Measurements from ENCODE around the gene PAX5.

The PAX5 gene

DNA sequence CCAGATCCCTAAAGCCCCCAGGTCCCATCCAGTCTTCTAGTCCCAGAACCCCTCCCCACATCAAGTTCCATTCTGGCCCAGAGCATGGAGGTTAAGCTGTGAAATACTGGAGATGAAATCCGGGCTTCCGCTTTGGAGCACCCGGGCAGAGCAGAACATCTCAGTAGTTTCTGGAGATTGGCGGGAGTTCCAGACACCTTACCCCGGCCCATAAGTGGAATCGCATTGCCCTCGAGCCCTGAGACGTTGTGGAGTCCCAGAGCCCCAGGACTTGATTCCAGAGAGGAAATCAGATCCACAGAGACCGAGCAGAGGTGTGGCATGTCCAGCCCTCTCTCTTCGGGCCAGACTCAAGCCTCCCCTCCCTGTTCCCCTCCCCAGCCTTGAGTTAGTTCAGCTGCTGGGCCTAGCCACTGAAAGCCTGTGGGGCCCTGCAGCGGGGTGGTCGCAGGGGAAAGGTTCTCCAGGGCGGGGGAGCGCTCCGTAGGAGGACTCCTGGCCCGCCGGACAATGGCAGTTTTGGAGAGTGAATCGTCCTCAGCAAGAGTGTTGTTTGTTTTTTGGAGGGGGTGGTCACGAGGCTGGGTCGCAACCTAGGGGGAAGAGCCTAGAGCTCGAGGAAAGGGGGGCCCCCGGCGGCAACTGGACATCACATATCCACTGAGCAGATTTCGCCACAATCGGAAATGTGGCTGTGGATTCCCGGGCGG, 1.0 kb upstream of the PAX5 start:
- no peak for TF ChIP-seq NFIC (IDR thresholded peaks at IDR 0.05)
- TF ChIP-seq CEBPB (IDR thresholded peaks at IDR 0.05): no peak
- TF ChIP-seq EP300 (IDR thresholded peaks at IDR 0.05; ENCODE audit: borderline replicate concordance): no peak
- TF ChIP-seq, protein P1, sequence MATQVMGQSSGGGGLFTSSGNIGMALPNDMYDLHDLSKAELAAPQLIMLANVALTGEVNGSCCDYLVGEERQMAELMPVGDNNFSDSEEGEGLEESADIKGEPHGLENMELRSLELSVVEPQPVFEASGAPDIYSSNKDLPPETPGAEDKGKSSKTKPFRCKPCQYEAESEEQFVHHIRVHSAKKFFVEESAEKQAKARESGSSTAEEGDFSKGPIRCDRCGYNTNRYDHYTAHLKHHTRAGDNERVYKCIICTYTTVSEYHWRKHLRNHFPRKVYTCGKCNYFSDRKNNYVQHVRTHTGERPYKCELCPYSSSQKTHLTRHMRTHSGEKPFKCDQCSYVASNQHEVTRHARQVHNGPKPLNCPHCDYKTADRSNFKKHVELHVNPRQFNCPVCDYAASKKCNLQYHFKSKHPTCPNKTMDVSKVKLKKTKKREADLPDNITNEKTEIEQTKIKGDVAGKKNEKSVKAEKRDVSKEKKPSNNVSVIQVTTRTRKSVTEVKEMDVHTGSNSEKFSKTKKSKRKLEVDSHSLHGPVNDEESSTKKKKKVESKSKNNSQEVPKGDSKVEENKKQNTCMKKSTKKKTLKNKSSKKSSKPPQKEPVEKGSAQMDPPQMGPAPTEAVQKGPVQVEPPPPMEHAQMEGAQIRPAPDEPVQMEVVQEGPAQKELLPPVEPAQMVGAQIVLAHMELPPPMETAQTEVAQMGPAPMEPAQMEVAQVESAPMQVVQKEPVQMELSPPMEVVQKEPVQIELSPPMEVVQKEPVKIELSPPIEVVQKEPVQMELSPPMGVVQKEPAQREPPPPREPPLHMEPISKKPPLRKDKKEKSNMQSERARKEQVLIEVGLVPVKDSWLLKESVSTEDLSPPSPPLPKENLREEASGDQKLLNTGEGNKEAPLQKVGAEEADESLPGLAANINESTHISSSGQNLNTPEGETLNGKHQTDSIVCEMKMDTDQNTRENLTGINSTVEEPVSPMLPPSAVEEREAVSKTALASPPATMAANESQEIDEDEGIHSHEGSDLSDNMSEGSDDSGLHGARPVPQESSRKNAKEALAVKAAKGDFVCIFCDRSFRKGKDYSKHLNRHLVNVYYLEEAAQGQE (IDR thresholded peaks at IDR 0.05; ENCODE audit: low read depth): no peak
- no peak for TF ChIP-seq TCF12 (IDR thresholded peaks at IDR 0.05; ENCODE audit: low read depth)
- no peak for TF ChIP-seq RAD21 (IDR thresholded peaks at IDR 0.05; ENCODE audit: low read depth)
- no peak for TF ChIP-seq ZBTB7A (IDR thresholded peaks at IDR 0.05; ENCODE audit: low read depth)
- TF ChIP-seq TEAD4 (IDR thresholded peaks at IDR 0.05): no peak
- TF ChIP-seq CREB1 (IDR thresholded peaks at IDR 0.05; ENCODE audit: low read depth): no peak
- TF ChIP-seq EGR1 (IDR thresholded peaks at IDR 0.05): no peak

DNA sequence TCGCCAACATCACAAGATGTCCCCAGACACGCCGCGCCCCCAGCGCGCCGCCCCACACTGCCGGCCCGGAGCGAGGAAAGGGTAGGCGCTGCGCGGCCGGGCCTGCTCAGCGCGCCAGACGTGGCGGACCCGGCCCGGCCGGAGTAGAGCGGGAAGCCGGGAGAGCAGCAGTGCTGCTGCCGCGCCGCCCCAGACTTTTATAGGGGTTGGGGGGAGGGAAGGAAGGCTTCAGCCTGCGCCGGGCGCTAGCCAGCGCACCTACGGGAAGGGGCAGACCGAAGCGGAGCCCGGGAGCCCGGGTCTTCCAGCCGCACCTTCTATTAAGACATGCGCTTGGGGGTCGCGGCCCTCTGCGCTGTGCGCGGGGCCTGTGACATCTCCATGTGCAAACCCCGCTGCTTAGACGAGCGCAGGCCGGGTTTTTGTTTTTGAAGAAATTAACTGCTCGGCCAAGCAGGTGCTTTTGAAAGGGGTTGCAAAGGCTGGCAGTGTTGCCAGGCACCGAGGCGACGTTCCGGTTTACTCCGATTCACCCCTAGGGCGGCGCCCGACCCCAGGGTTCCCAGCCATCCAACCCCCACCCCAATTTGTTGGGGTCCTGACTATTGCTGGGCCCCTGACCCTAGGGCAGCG, 353 bp upstream of the PAX5 start:
- TF ChIP-seq ZBTB7A (IDR thresholded peaks at IDR 0.05; ENCODE audit: low read depth) (no peak; the same call in 1 of the 2 replicates), NFIC (IDR thresholded peaks at IDR 0.05) (no peak), CEBPB (IDR thresholded peaks at IDR 0.05) (no peak), YY1 (IDR thresholded peaks at IDR 0.05; ENCODE audit: low read depth) (no peak), RAD21 (IDR thresholded peaks at IDR 0.05; ENCODE audit: low read depth) (no peak)
- TF ChIP-seq, protein P2, sequence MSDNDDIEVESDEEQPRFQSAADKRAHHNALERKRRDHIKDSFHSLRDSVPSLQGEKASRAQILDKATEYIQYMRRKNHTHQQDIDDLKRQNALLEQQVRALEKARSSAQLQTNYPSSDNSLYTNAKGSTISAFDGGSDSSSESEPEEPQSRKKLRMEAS (IDR thresholded peaks at IDR 0.05): peak; percentile 34; the same call in 1 of the 2 replicates

DNA sequence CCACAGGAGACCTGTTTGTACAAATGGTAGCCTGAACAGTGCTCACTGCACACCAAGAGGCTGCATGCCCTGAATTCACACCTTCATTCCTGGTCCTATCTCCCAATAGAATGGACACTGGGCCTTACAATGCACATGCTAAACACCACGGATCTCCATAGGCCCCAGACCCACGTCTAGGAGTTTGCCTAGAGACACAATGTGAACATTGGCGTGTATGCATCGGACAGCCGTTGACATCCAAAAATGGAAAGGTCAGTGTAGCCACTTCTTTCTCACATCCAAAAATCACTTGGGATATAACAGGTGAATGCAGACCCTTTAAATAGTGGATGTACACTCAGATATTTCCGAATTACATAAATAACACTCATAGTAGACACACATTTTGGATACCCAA, 927 bp downstream of the PAX5 start:
- TF ChIP-seq, protein P3, sequence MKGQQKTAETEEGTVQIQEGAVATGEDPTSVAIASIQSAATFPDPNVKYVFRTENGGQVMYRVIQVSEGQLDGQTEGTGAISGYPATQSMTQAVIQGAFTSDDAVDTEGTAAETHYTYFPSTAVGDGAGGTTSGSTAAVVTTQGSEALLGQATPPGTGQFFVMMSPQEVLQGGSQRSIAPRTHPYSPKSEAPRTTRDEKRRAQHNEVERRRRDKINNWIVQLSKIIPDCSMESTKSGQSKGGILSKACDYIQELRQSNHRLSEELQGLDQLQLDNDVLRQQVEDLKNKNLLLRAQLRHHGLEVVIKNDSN (IDR thresholded peaks at IDR 0.05): no peak
- TF ChIP-seq, protein P2 (IDR thresholded peaks at IDR 0.05): no peak
- TF ChIP-seq CREB1 (IDR thresholded peaks at IDR 0.05; ENCODE audit: low read depth) (no peak), TEAD4 (IDR thresholded peaks at IDR 0.05) (no peak), CEBPB (IDR thresholded peaks at IDR 0.05) (no peak), ZBTB7A (IDR thresholded peaks at IDR 0.05; ENCODE audit: low read depth) (no peak)

DNA sequence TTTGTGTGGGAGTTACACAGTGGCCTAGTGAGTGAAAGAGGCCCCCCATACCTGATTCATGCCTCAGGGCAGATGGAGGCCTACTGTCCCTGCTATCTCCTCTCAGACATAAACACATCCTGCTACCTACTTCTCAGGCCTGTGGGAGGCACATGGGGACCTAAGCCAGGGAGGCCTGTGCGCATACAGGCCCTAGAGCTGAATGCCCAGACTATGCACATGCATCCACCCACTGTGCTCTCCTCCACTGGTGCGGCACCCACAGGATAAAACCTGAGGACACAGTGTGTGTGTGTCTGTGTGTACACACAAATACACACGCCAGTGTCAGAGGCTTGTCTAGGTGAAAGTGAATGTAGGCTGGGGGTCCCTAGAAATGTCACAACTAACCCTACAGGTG, 1.4 kb downstream of the PAX5 start:
- TF ChIP-seq TCF12 (IDR thresholded peaks at IDR 0.05; ENCODE audit: low read depth): no peak
- TF ChIP-seq EGR1 (IDR thresholded peaks at IDR 0.05): no peak

DNA sequence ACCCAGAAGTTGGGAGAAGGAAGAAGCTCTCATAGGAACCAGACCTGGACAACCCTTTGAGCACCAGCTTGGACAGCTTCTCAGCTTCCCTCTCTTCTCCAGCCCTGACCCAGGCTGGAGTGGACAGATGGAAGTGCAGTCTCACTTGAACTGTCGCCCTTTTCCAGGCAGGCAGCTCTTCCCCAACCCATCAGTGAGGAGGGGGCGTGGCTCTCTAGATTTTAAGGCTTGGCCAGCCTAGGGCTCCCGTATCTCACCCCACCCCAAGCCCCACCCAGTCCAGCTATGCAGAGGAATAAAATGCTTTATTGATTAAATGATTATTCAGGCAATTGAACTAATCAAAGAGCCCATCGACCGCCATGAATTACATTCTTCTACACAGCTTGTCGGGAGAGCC, 2.2 kb downstream of the PAX5 start:
- TF ChIP-seq EP300 (IDR thresholded peaks at IDR 0.05; ENCODE audit: borderline replicate concordance) (no peak), NFIC (IDR thresholded peaks at IDR 0.05) (no peak), RAD21 (IDR thresholded peaks at IDR 0.05; ENCODE audit: low read depth) (no peak), ZBTB7A (IDR thresholded peaks at IDR 0.05; ENCODE audit: low read depth) (no peak)

DNA sequence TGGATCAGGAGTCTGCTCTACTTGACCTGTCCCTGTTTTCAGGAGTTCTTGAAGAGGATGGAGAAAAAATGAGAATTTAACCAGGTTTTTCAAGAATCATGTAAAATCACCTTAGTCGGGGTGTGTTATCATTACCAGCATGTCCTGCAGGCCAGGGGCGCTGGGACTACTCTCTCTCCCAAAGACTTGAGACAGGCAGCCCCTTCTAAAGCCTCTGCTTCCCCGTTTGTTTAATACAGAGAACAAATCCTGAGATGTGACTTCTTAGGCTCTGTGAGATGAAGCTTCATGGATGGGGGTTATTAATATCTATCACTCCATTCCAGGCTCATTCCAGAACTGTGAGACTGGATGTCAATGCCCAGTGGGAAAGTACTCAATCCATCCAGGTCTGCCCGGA, 3.0 kb downstream of the PAX5 start:
- TF ChIP-seq CEBPB (IDR thresholded peaks at IDR 0.05) (no peak), EP300 (IDR thresholded peaks at IDR 0.05; ENCODE audit: borderline replicate concordance) (no peak), TEAD4 (IDR thresholded peaks at IDR 0.05) (no peak), TCF12 (IDR thresholded peaks at IDR 0.05; ENCODE audit: low read depth) (no peak), RAD21 (IDR thresholded peaks at IDR 0.05; ENCODE audit: low read depth) (no peak), YY1 (IDR thresholded peaks at IDR 0.05; ENCODE audit: low read depth) (no peak), ZBTB7A (IDR thresholded peaks at IDR 0.05; ENCODE audit: low read depth) (no peak), TAF1 (IDR thresholded peaks at IDR 0.05; ENCODE audit: low read depth) (no peak), CREB1 (IDR thresholded peaks at IDR 0.05; ENCODE audit: low read depth) (no peak), EGR1 (IDR thresholded peaks at IDR 0.05) (no peak), NFIC (IDR thresholded peaks at IDR 0.05) (no peak), FOXM1 (IDR thresholded peaks at IDR 0.05; ENCODE audit: borderline replicate concordance, low read depth) (no peak)
- TF ChIP-seq, protein P1 (IDR thresholded peaks at IDR 0.05; ENCODE audit: low read depth): no peak
- TF ChIP-seq, protein P2 (IDR thresholded peaks at IDR 0.05): no peak
- TF ChIP-seq, protein P3 (IDR thresholded peaks at IDR 0.05): no peak
